COR-L47 (cell line): ENCODE data around the gene COL8A1.
A peak's percentile ranks its signal among the peaks of the same experiment; 100 is the strongest.

ENCODE experiments used
- DNase-seq: peaks from one replicate; lab custom pipeline; 2025; lab: John Stamatoyannopoulos, UW

COL8A1 gene

GRCh38 chr3:99761415-99762165 lies 123.2 kb downstream of the COL8A1 start:
- DNase-seq, result no peak

GRCh38 chr3:99762901-99763300 lies 124.5 kb downstream of the COL8A1 start:
- DNase-seq, result no peak

GRCh38 chr3:99764377-99764776 lies 126.0 kb downstream of the COL8A1 start:
- DNase-seq, result no peak

GRCh38 chr3:99765042-99765942 lies 126.9 kb downstream of the COL8A1 start:
- DNase-seq, result no peak

GRCh38 chr3:99767291-99767690 lies 128.9 kb downstream of the COL8A1 start:
- DNase-seq, result no peak

GRCh38 chr3:99768126-99768525 lies 129.7 kb downstream of the COL8A1 start:
- no peak for DNase-seq

GRCh38 chr3:99768808-99769501 lies 130.6 kb downstream of the COL8A1 start:
- no peak for DNase-seq

GRCh38 chr3:99772171-99772570 lies 133.8 kb downstream of the COL8A1 start:
- no peak for DNase-seq

GRCh38 chr3:99772671-99773070 lies 134.3 kb downstream of the COL8A1 start:
- DNase-seq, result no peak

- no peak for DNase-seq
Measured at GRCh38 chr3:99774467-99774866, 136.1 kb downstream of the COL8A1 start.

GRCh38 chr3:99776516-99777209 lies 138.3 kb downstream of the COL8A1 start:
- no peak for DNase-seq

GRCh38 chr3:99777210-99777549 lies 138.8 kb downstream of the COL8A1 start:
- no peak for DNase-seq

- no peak for DNase-seq
Measured at GRCh38 chr3:99777708-99778107, 139.3 kb downstream of the COL8A1 start.

GRCh38 chr3:99780749-99781148 lies 142.4 kb downstream of the COL8A1 start:
- no peak for DNase-seq

GRCh38 chr3:99781761-99782160 lies 143.4 kb downstream of the COL8A1 start:
- no peak for DNase-seq

GRCh38 chr3:99783011-99783573 lies 144.7 kb downstream of the COL8A1 start:
- DNase-seq, result no peak

GRCh38 chr3:99789011-99789721 lies 150.8 kb downstream of the COL8A1 start:
- peak; percentile 36 for DNase-seq

GRCh38 chr3:99794485-99794884 lies 156.1 kb downstream of the COL8A1 start:
- no peak for DNase-seq

GRCh38 chr3:99795573-99795972 lies 157.2 kb downstream of the COL8A1 start:
- DNase-seq, result no peak

GRCh38 chr3:99799422-99799821 lies 161.0 kb downstream of the COL8A1 start:
- DNase-seq, result no peak

- no peak for DNase-seq
Measured at GRCh38 chr3:99803297-99803696, 164.9 kb downstream of the COL8A1 start.
